Activated naive CD8-positive, alpha-beta T cell treated with anti-CD3 and anti-CD28 coated beads, Interleukin-2, amount 10 ng/mL, durations not matched to agents 7 days and 5 days (primary cell): ENCODE data around the gene FAAH2. TPM values are rescaled to one million over a fixed set of nuclear protein-coding genes. Genes with fewer than 3 reads are reported as not detected.
"Not testable (repeated sequence)": the region's sequence is repeated elsewhere in the genome, so short reads cannot be mapped to it uniquely, and the experiment has no call there.

ENCODE experiments used
- ATAC-seq: fragments of 150-1000 bp; cut with Tn5 transposase; one replicate; pipeline ENCODE4 v1.10.0; 2021; ENCODE audit warnings: low read depth, moderate library complexity
- POLR2A ChIA-PET: fragments of 350-600 bp; sonication (Branson Sonifier 250); formaldehyde crosslinking; loops from one replicate; lab custom pipeline; 2021; ENCODE audit warnings: antibody characterized with exemption; lab: Charles Lee
- DNase-seq: peaks from one replicate; pipeline ENCODE4 v3.0.0; 2021
- H3K27ac Mint-ChIP-seq: one replicate; pipeline ENCODE4 v1.8.0; 2022; ENCODE audit warnings: mild to moderate bottlenecking, mixed read lengths
- H3K27me3 Mint-ChIP-seq: one replicate; pipeline ENCODE4 v1.8.0; 2022; ENCODE audit warnings: mild to moderate bottlenecking, moderate library complexity, mixed read lengths
- H3K36me3 Mint-ChIP-seq: one replicate; pipeline ENCODE4 v1.8.0; 2021; ENCODE audit warnings: mild to moderate bottlenecking, mixed read lengths
- H3K4me1 Mint-ChIP-seq: one replicate; pipeline ENCODE4 v1.8.0; 2021; ENCODE audit warnings: mixed read lengths
- H3K4me3 Mint-ChIP-seq: one replicate; pipeline ENCODE4 v1.8.0; 2022; ENCODE audit warnings: mild to moderate bottlenecking, moderate library complexity, mixed read lengths
- H3K9me3 Mint-ChIP-seq: one replicate; pipeline ENCODE4 v1.8.0; 2021; ENCODE audit warnings: mixed read lengths
- total RNA-seq, 2 experiments: library from RNA; stranded (reverse); gene quantifications; one replicate each; pipeline ENCODE4 v1.2.3, GENCODE V29; 2021

FAAH2 gene
- total RNA-seq, 2 experiments from 2014 or later = 3.0 to 5.5 TPM

DNA sequence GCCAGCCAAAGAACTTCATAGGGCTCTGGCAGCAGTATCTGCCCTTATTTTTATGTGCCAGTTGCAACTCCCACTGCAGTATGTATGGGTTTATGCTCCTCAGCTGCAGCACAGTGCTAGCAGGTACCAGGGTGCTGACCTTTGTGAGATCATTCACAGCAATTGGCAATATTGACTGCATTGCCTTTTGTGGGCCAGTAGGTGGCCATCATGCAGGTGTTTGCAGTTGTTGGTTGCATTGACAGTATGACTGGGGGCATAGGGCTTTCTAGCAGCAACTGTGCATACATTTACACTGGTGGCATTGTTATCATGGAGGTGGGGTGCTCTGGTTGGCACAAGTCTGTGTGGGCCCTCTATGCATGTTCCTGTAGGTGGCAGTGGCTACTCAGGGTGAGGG is 42.5 kb downstream of the FAAH2 start:
- Mint-ChIP-seq H3K9me3 (peaks cover 8% of the 10 kb centered on the region), H3K36me3 (peaks cover 1% of the 10 kb centered on the region), H3K27me3 (no peaks in the 10 kb centered on the region), H3K4me1 (no peaks in the 10 kb centered on the region), H3K27ac (no peak overlapping the region), H3K4me3 (no peak overlapping the region)
- DNase-seq (no peak), ATAC-seq (no peak)
- POLR2A ChIA-PET = no interaction called here

DNA sequence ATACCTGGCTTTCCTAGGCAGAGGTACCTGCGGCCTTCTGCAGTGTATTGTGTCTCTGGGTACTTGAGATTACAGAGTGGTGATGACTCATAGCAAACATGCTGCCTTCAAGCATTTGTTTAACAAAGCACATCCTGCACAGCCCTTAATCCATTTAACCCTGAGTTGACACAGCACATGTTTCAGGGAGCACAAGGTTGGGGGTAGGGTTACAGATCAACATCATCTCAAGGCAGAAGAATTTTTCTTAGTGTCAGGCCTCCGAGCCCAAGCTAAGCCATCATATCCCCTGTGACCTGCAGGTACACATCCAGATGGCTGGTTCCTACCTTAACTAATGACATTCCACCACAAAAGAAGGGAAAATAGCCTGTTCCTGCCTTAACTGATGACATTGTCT is 49.3 kb downstream of the FAAH2 start:
- H3K9me3 Mint-ChIP-seq, H3K27ac Mint-ChIP-seq, H3K4me3 Mint-ChIP-seq, DNase-seq, H3K27me3 Mint-ChIP-seq, POLR2A ChIA-PET, ATAC-seq, H3K36me3 Mint-ChIP-seq, H3K4me1 Mint-ChIP-seq: not testable (repeated sequence)

DNA sequence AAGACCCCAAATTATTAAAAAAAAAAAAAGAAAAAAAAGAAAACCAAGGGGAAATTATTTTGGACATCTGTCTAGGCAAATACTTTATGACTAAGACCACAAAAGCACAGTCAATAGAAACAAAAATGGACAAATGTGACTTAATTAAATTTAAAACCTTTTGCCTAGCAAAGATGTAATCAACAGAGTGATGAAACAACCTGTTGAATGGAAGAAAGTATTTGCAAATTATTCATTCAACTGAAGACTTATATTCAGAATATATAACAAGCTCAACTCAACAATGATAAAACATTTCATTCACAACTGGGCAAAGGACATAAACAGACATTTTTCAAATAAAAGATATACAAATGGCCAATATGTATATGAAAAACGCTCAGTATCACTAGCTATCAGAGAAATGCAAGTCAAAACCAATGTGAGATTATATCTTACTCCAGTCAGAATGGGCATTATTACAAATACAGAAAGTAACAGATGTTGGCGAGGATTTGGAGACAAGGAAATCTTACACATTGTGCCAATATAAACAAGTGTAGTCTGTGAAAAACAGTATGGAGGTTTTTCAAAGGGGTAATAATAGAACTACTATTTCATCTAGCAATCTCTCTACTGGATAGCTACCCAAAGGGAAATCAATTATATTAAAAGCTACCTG is 67.1 kb downstream of the FAAH2 start:
- POLR2A ChIA-PET = no interaction called here
- Mint-ChIP-seq H3K36me3 (no peaks in the 10 kb centered on the region), H3K4me1 (no peaks in the 10 kb centered on the region), H3K4me3 (no peak overlapping the region), H3K27ac (no peak overlapping the region), H3K9me3 (peaks cover 5% of the 10 kb centered on the region), H3K27me3 (no peaks in the 10 kb centered on the region)
- ATAC-seq (no peak), DNase-seq (no peak)

DNA sequence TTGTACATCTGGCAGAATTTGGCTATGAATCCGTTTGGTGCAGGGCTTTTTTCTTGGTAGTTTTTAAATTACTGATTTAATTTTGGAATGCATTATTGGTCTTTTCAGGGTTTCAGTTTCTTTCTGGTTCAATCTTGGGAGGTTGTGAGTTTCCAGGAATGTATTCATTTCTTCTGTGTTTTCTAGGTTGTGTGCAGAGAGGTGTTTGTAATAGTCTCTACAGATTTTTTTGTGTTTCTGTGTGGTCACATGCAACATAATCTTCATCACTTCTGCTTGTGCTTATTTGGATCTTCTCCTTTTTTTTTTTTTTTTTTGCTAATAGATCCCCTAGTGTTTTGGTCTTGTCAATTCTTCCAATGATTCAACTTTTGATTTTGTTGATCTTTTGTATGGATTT is 77.6 kb downstream of the FAAH2 start:
- no peaks in the 10 kb centered on the region for H3K9me3 Mint-ChIP-seq
- DNase-seq = no peak

DNA sequence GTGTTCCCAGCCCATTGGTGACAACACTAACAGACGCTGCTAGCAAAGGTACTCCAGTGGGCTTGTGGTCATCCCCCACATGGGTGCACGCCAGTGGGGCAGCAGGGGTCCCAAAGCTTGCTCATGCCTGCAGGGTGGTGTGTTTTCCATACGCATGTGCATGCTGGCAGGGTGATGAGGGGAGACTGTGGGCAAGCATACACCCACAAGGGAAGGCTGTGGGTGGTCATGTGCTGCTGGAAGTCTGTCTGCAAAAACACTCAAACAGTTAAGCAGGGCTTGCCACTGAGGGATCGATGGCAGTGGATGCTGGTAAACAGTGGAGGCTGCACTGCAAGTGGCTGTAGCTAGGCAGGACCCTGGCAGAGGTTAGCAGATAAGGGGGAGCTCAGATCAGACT is 79.9 kb downstream of the FAAH2 start:
- Mint-ChIP-seq H3K4me1 (no peaks in the 10 kb centered on the region), H3K4me3 (no peak overlapping the region), H3K36me3 (no peaks in the 10 kb centered on the region), H3K27ac (no peak overlapping the region), H3K27me3 (no peaks in the 10 kb centered on the region), H3K9me3 (no peaks in the 10 kb centered on the region)
- DNase-seq (no peak), ATAC-seq (no peak)
- POLR2A ChIA-PET = no interaction called here

More for the DNA sequence above, 77.6 kb downstream of the FAAH2 start:
- POLR2A ChIA-PET = no interaction called here
- H3K4me1 Mint-ChIP-seq = no peaks in the 10 kb centered on the region
- no peak for ATAC-seq
- H3K27ac Mint-ChIP-seq = no peak overlapping the region
- H3K27me3 Mint-ChIP-seq = no peaks in the 10 kb centered on the region
- H3K36me3 Mint-ChIP-seq = no peaks in the 10 kb centered on the region
- H3K4me3 Mint-ChIP-seq = no peak overlapping the region

DNA sequence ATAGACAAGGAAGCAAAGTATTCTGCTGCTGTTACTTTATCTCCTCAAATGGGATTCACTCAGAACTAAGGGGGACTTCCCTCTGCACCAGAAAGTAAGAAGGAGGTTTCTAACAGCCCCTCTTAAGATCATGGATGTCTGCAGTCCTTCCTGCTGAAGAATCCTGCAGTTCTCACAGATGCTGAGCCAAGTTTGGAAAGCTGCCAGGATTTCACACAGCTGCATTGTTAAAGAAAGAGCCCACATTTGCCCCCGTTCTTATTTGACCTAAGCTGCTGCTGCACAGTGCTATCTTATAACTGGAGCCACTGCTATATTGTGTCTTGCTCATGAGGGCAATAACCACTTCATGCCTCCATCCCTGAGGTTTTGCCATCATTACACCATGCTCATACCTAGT is 81.1 kb downstream of the FAAH2 start:
- DNase-seq = no peak
- no peaks in the 10 kb centered on the region for H3K27me3 Mint-ChIP-seq
- H3K27ac Mint-ChIP-seq = no peak overlapping the region
- no peaks in the 10 kb centered on the region for H3K9me3 Mint-ChIP-seq
- no peaks in the 10 kb centered on the region for H3K36me3 Mint-ChIP-seq
- ATAC-seq = no peak
- no peak overlapping the region for H3K4me3 Mint-ChIP-seq
- POLR2A ChIA-PET = no interaction called here
- H3K4me1 Mint-ChIP-seq = no peaks in the 10 kb centered on the region

DNA sequence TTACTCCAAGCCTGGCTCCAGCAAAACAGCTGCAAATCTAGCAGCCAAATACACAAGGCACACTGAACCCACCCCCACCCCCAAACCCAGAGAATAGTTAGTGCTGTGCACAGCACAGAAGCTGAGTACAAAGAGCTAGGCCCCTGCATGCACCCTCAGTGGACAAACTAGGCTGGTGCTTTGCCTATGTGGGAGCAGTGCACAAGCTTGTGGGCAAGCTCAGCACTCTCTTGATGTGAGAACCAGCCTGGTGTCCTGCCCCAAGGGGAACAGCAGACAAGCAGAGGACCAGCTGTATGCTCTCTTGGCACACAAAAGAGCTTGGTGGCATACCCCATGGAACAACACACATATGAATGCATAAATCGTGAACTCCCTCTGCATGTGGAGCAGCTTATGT is 81.7 kb downstream of the FAAH2 start:
- Mint-ChIP-seq H3K4me1 (no peaks in the 10 kb centered on the region), H3K4me3 (no peak overlapping the region), H3K9me3 (no peaks in the 10 kb centered on the region), H3K27me3 (no peaks in the 10 kb centered on the region), H3K27ac (no peak overlapping the region), H3K36me3 (no peaks in the 10 kb centered on the region)
- POLR2A ChIA-PET = no interaction called here
- no peak for DNase-seq
- no peak for ATAC-seq

DNA sequence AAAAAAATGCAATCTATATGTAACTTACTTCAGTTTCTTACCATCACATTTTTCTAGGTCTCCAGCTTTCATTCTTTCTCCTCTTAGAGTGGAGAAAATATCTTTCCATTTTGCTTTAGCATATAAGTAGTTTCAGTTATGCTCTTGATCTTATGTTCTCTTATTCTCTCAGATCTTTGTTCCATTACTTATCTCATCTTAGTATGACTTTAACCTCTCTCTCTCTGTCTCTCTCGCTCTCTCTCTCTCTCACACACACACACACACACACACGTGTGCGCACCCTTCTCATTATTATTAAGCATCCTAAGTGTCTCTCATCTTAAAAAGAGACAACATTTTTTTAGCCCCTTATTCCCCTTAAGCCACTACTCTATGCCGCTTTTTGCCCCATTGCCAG is 92.8 kb downstream of the FAAH2 start:
- no peak overlapping the region for H3K4me3 Mint-ChIP-seq
- no peaks in the 10 kb centered on the region for H3K9me3 Mint-ChIP-seq
- no peak for ATAC-seq
- no peaks in the 10 kb centered on the region for H3K27me3 Mint-ChIP-seq
- DNase-seq = no peak
- H3K4me1 Mint-ChIP-seq = no peaks in the 10 kb centered on the region
- no peak overlapping the region for H3K27ac Mint-ChIP-seq
- no peaks in the 10 kb centered on the region for H3K36me3 Mint-ChIP-seq
- POLR2A ChIA-PET = no interaction called here

DNA sequence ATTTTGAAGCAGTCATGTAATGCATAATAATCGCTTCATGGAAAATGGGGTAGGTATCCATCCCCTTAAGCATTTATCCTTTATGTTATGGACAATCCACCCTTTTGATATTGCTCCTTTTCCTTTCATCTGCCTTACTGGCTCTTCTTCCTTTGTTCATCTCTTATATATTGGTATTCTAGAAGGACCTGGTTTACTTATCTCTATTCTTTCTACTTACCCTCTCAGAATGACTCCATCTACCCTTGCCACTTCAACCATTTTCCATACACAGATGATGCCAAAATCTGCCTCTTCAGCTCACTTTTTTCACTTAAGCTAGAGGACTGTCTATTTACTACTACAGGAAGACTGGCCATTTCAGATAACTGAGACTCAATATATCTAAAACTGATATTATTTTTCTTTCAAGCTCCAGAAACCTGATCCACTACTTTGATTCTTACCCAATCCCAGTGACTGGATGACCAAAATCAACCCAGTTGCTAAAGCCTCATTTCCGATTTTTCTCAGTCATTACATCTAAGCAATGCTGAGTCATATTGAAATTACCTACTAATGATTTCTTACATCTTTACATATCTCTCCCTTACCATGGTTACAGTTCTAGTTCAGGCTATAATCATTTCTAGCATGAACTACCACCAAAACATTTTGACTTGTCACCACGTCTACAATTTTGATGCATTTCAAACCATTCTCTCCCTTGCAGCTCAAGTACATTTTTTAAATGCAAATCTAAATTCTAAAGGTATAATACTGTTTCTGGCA is 93.7 kb downstream of the FAAH2 start:
- Mint-ChIP-seq H3K27ac (no peak overlapping the region), H3K36me3 (no peaks in the 10 kb centered on the region), H3K4me3 (no peak overlapping the region), H3K9me3 (no peaks in the 10 kb centered on the region), H3K4me1 (no peaks in the 10 kb centered on the region), H3K27me3 (no peaks in the 10 kb centered on the region)
- POLR2A ChIA-PET = no interaction called here
- no peak for ATAC-seq
- DNase-seq = no peak

DNA sequence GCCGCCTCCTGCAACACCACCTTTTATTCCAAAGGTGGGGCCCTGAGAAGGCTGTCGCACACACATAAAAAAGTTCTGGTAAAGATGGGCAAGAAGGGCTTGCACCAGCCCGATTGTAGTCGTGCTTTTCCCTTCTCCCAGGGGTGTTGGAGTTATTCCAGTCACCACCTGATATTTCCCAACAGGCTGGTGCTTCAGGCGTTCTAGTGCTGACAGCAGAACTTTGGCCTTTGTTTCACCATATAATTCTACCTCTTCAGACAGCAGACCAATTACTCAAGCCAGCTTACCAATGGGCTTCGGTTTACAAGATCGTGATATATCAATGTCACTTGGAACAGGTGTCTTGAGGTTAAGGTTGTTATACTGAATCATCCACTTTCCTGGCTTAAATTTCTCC is 107.7 kb downstream of the FAAH2 start:
- H3K4me3 Mint-ChIP-seq, H3K36me3 Mint-ChIP-seq, H3K4me1 Mint-ChIP-seq, POLR2A ChIA-PET, H3K27me3 Mint-ChIP-seq, DNase-seq, ATAC-seq, H3K9me3 Mint-ChIP-seq, H3K27ac Mint-ChIP-seq: not testable (repeated sequence)

DNA sequence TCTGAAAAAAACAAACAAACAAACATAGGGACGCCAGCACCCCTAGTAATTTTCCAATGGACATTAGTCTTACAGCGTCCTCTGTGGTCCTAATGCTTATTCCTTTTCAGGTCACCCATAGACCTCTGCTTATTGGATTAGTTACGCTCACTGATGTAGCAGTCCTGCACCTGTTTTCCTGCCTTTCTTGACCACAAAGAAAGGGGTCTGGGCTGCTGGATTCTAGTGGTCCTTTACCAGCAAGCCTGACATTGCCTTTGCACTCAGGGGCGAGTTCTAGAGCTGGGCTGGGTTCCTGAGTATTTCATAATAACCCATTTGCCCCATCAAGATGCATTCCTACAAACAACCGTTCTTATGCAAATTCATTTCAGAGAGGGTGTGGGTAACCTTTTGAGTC is 116.7 kb downstream of the FAAH2 start:
- POLR2A ChIA-PET, H3K36me3 Mint-ChIP-seq, H3K27me3 Mint-ChIP-seq, ATAC-seq, H3K4me1 Mint-ChIP-seq, H3K4me3 Mint-ChIP-seq, H3K27ac Mint-ChIP-seq, DNase-seq, H3K9me3 Mint-ChIP-seq: not testable (repeated sequence)

DNA sequence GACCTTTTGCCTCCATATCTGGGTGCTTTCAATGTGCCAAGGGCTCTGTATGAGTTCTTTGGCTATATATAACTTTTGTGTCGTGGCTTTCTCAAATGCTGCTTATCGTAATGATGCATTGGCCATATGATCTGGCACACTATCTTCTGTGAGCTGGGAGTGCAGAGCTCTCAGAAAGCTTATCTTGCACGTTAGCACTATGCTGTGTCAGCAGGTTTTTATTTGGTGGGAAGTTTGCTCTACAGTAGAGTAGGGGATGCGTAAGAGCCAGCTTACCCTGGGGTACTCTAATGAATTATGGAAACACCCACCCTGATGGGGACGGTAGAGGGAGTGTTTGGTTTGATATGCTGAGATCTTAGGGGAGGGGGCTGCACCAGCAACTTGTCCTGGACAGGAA is 119.6 kb downstream of the FAAH2 start:
- POLR2A ChIA-PET = no interaction called here
- DNase-seq (no peak), ATAC-seq (no peak)
- Mint-ChIP-seq H3K4me1 (no peaks in the 10 kb centered on the region), H3K9me3 (no peaks in the 10 kb centered on the region), H3K4me3 (no peak overlapping the region), H3K27me3 (no peaks in the 10 kb centered on the region), H3K36me3 (no peaks in the 10 kb centered on the region), H3K27ac (no peak overlapping the region)

DNA sequence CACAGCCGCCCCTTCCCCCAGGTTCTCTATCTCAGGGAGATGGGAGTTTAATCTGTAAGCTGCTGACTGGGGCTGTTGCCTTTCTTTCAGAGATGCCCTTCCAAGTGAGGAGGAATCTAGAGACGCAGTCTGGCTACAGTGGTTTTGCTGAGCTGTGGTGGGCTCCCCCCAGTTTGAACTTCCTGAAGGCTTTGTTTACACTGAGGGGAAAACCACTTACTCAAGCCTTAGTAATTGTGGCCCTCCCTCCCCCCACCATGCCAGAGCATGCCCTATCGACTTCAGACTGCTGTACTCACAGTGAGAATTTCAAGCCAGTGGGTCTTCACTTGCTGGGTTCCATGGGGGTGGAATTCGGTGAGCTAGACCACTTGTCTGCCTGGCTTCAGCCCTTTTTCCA is 131.3 kb downstream of the FAAH2 start:
- Mint-ChIP-seq H3K36me3 (no peaks in the 10 kb centered on the region), H3K27ac (no peak overlapping the region), H3K4me1 (no peaks in the 10 kb centered on the region), H3K9me3 (peaks cover 7% of the 10 kb centered on the region), H3K27me3 (no peaks in the 10 kb centered on the region), H3K4me3 (no peak overlapping the region)
- POLR2A ChIA-PET = no interaction called here
- DNase-seq = no peak
- no peak for ATAC-seq

DNA sequence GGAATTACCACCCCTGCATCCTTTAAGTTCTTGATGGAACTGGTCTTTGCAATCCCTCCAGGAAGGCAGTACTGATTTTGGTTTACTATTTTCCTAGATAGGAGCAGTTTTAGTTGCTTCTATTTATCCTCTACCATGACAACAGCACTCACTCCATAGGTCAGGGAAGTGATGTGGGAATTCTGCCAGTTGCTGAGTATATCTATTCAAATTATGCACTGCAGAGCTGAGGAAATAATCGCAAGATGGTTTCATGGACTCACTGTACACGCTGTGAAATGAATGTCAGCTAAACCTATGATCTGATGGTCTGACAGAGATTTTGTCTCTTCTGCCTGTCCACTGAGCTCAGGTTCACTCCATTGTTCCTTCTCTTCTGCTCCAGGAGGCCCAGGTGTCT is 135.8 kb downstream of the FAAH2 start:
- no peak overlapping the region for H3K27ac Mint-ChIP-seq
- no peaks in the 10 kb centered on the region for H3K27me3 Mint-ChIP-seq
- no peaks in the 10 kb centered on the region for H3K4me1 Mint-ChIP-seq
- POLR2A ChIA-PET = no interaction called here
- no peak overlapping the region for H3K4me3 Mint-ChIP-seq
- ATAC-seq (no peak), DNase-seq (no peak)
- H3K9me3 Mint-ChIP-seq = no peaks in the 10 kb centered on the region
- H3K36me3 Mint-ChIP-seq = no peaks in the 10 kb centered on the region
